ENCODE results near the gene NEMP1. TPM values are rescaled to one million over a fixed set of nuclear protein-coding genes. Genes with fewer than 3 reads are reported as not detected.

Gene NEMP1
- polyA plus RNA-seq, 1 donor from 2014 or later: 6.8 TPM

DNA sequence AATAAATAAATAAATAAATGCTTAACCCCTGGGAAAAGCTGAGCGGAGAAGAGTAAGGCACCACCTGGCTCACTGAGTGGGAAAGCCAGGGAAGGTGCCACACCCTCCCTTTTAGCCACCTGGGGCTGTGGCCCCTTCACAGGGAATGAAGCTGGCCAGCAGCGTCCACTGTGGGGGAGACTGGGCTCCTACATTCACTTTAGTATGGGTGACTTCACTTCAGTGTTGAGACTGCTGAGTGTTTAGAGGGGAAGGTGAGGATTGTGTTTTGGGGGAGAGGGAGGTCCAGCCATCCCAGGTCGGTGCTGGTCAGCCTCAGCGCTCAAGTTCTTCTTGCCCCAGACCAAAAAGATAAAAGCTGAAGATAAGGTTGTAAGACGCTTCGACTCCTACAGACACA, 11.9 kb upstream of the NEMP1 start:
- Histone ChIP-seq H3K4me2 (ENCODE audit: low read length) (peak overlapping the region; percentile 55), H3F3A (ENCODE audit: insufficient read depth, low read length, poor library complexity, severe bottlenecking) (peaks cover 4% of the 10 kb centered on the region), H3K79me2 (replicated peaks; ENCODE audit: insufficient read depth, low read length) (peaks cover 17% of the 10 kb centered on the region), H3K4me3 (ENCODE audit: low read length) (peak overlapping the region; percentile 91), H3K9me2 (ENCODE audit: insufficient read depth, low read length) (no peaks in the 10 kb centered on the region), H3K27me3 (ENCODE audit: insufficient read depth, low read depth, low read length) (peaks cover 12% of the 10 kb centered on the region), H3K27ac (ENCODE audit: low read length) (no peak overlapping the region), H4K20me1 (ENCODE audit: insufficient read depth) (no peaks in the 10 kb centered on the region), H3K36me3 (ENCODE audit: insufficient read depth, low read length) (no peaks in the 10 kb centered on the region), H2AFZ (ENCODE audit: low read depth, low read length) (no peak overlapping the region), H3K9ac (ENCODE audit: low read length) (no peak overlapping the region), H3K9me3 (ENCODE audit: low read length) (no peaks in the 10 kb centered on the region)
- TF ChIP-seq CTCF (IDR thresholded peaks at IDR 0.05; ENCODE audit: poor library complexity, severe bottlenecking) (no peak), EZH2 (IDR thresholded peaks at IDR 0.05; ENCODE audit: borderline replicate concordance, insufficient read depth, low read length, poor library complexity, severe bottlenecking) (no peak), POLR2AphosphoS5 (IDR thresholded peaks at IDR 0.05) (no peak), TAF1 (IDR thresholded peaks at IDR 0.05; ENCODE audit: low read depth) (no peak), EP300 (conservative IDR thresholded peaks at IDR 0.05; ENCODE audit: poor library complexity, severe bottlenecking) (no peak), RAD21 (conservative IDR thresholded peaks at IDR 0.05) (no peak), MXI1 (conservative IDR thresholded peaks at IDR 0.05; ENCODE audit: poor library complexity, severe bottlenecking) (no peak), SMC3 (conservative IDR thresholded peaks at IDR 0.05; ENCODE audit: poor library complexity) (no peak)
- TF ChIP-seq, protein P1, sequence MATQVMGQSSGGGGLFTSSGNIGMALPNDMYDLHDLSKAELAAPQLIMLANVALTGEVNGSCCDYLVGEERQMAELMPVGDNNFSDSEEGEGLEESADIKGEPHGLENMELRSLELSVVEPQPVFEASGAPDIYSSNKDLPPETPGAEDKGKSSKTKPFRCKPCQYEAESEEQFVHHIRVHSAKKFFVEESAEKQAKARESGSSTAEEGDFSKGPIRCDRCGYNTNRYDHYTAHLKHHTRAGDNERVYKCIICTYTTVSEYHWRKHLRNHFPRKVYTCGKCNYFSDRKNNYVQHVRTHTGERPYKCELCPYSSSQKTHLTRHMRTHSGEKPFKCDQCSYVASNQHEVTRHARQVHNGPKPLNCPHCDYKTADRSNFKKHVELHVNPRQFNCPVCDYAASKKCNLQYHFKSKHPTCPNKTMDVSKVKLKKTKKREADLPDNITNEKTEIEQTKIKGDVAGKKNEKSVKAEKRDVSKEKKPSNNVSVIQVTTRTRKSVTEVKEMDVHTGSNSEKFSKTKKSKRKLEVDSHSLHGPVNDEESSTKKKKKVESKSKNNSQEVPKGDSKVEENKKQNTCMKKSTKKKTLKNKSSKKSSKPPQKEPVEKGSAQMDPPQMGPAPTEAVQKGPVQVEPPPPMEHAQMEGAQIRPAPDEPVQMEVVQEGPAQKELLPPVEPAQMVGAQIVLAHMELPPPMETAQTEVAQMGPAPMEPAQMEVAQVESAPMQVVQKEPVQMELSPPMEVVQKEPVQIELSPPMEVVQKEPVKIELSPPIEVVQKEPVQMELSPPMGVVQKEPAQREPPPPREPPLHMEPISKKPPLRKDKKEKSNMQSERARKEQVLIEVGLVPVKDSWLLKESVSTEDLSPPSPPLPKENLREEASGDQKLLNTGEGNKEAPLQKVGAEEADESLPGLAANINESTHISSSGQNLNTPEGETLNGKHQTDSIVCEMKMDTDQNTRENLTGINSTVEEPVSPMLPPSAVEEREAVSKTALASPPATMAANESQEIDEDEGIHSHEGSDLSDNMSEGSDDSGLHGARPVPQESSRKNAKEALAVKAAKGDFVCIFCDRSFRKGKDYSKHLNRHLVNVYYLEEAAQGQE (IDR thresholded peaks at IDR 0.05; ENCODE audit: borderline replicate concordance): no peak

GRCh38 chr12:57089271-57090245, 11.0 kb upstream of the NEMP1 start:
- H3K9me2 ChIP-seq (ENCODE audit: insufficient read depth, low read length): no peaks in the 10 kb centered on the region
- H3K27ac ChIP-seq (ENCODE audit: low read length): peak overlapping the region; percentile 44
- H3K4me3 ChIP-seq (ENCODE audit: low read length): peak overlapping the region; percentile 91
- peaks cover 12% of the 10 kb centered on the region for H3K27me3 ChIP-seq (ENCODE audit: insufficient read depth, low read depth, low read length)
- H3K9me3 ChIP-seq (ENCODE audit: low read length): no peaks in the 10 kb centered on the region
- H2AFZ ChIP-seq (ENCODE audit: low read depth, low read length): peak overlapping the region; percentile 73
- peaks cover 4% of the 10 kb centered on the region for H3F3A ChIP-seq (ENCODE audit: insufficient read depth, low read length, poor library complexity, severe bottlenecking)
- peak overlapping the region; percentile 76 for H3K9ac ChIP-seq (ENCODE audit: low read length)
- no peaks in the 10 kb centered on the region for H3K36me3 ChIP-seq (ENCODE audit: insufficient read depth, low read length)
- TF ChIP-seq TAF1 (IDR thresholded peaks at IDR 0.05; ENCODE audit: low read depth): peak; percentile 40
- TF ChIP-seq, protein P1 (IDR thresholded peaks at IDR 0.05; ENCODE audit: borderline replicate concordance): no peak
- no peak for TF ChIP-seq SMC3 (conservative IDR thresholded peaks at IDR 0.05; ENCODE audit: poor library complexity)
- TF ChIP-seq EZH2 (IDR thresholded peaks at IDR 0.05; ENCODE audit: borderline replicate concordance, insufficient read depth, low read length, poor library complexity, severe bottlenecking): no peak
- peak; percentile 30 for TF ChIP-seq POLR2AphosphoS5 (IDR thresholded peaks at IDR 0.05)
- peaks cover 17% of the 10 kb centered on the region for H3K79me2 ChIP-seq (replicated peaks; ENCODE audit: insufficient read depth, low read length)
- peak overlapping the region; percentile 78 for H3K4me2 ChIP-seq (ENCODE audit: low read length)
- H4K20me1 ChIP-seq (ENCODE audit: insufficient read depth): no peaks in the 10 kb centered on the region
